K562 (cell line): ENCODE results near the gene MT1E. TPM values are rescaled to one million over a fixed set of nuclear protein-coding genes. Genes with fewer than 3 reads are reported as not detected.

Source experiments
- ATAC-seq: fragments of 200-7000 bp; cut with Tn5 transposase; 3 replicates; pipeline ENCODE4 v1.9.1; 2020; ENCODE audit warnings: moderate library complexity
- BruUV-seq: library from RNA; stranded (reverse); fragments of 400-500 nt; replicated peaks from 2 replicates; lab custom pipeline; 2021; lab: Mats Ljungman, UMichigan
- CTCF ChIA-PET: fragments of 300-600 bp; formaldehyde crosslinking; extraction: SDS; loops from one replicate; lab custom pipeline; 2021; ENCODE audit warnings: low intra/inter-chr PET ratio; lab: Yijun Ruan, JAX
- POLR2A ChIA-PET: fragments of 300-600, 350-650 bp; sonication (Branson Sonifier 250); formaldehyde crosslinking; extraction: SDS; loops from one replicate; lab custom pipeline; 2021; ENCODE audit warnings: antibody characterized with exemption, inconsistent platforms; lab: Yijun Ruan, JAX
- DNase-seq, 4 experiments: peaks; one replicate each; pipeline versions ENCODE4 v3.0.0 to v3.0.0-alpha.2; 2011 to 2018; ENCODE audit warnings: low spot score in 3 of 4, mixed read lengths in 3 of 4; ENCODE audit errors: extremely low read depth in 1 of 4
- FAIRE-seq: peaks from 2 replicates; lab custom pipeline; 2011; peaks lifted over from hg19 to GRCh38; lab: Jason Lieb, UNC
- H2AFZ ChIP-seq: 2 replicates; pipeline ENCODE4 v1.6.0; 2011; ENCODE audit warnings: low read depth, low read length, control low read depth, inconsistent platforms
- H3K27ac ChIP-seq: fragments of 200-600 bp; 3 replicates; pipeline ENCODE4 v1.8.0; 2011; ENCODE audit warnings: low read depth, mild to moderate bottlenecking, control low read depth, inconsistent platforms, low read length, moderate library complexity, mixed read lengths; ENCODE audit errors: extremely low read depth
- H3K27me3 ChIP-seq, 2 experiments: fragments of 300-600 bp in 1 of 2; 2 replicates in 1 of 2; 3 replicates in 1 of 2; pipeline versions ENCODE4 v1.6.0 to v1.8.0; 2011; ENCODE audit warnings: inconsistent platforms in 2 of 2, low read length in 2 of 2, mild to moderate bottlenecking in 1 of 2, mixed read lengths in 1 of 2, moderate library complexity in 1 of 2; ENCODE audit not compliant: control insufficient read depth in 2 of 2, insufficient read depth in 2 of 2
- H3K36me3 ChIP-seq: fragments of 300-600 bp; 3 replicates; pipeline ENCODE4 v1.8.0; 2011; ENCODE audit warnings: mild to moderate bottlenecking, low read length, inconsistent platforms; ENCODE audit not compliant: control insufficient read depth, insufficient read depth
- H3K4me1 ChIP-seq, 2 experiments: fragments of 200-600 bp in 1 of 2; replicated peaks in 1 of 2; 2 replicates in 1 of 2; 3 replicates in 1 of 2; pipeline versions ENCODE4 v1.5.1 to v1.8.0; 2011; ENCODE audit warnings: inconsistent platforms in 2 of 2, low read length in 2 of 2, mild to moderate bottlenecking in 1 of 2, mixed read lengths in 1 of 2, moderate library complexity in 1 of 2; ENCODE audit not compliant: control insufficient read depth in 2 of 2, insufficient read depth in 2 of 2
- H3K4me2 ChIP-seq: 2 replicates; pipeline ENCODE4 v1.6.1; 2011; ENCODE audit warnings: low read length, control low read depth, inconsistent platforms, mixed read lengths; ENCODE audit not compliant: insufficient read depth
- H3K4me3 ChIP-seq: fragments of 200-600 bp; sonication (generic), shearing (Covaris generic); 2 replicates; pipeline ENCODE4 v1.5.1; 2016; ENCODE audit warnings: control low read depth, inconsistent platforms
- H3K79me2 ChIP-seq: fragments of 200-600 bp; 3 replicates; pipeline ENCODE4 v1.8.0; 2011; ENCODE audit warnings: low read length, inconsistent platforms; ENCODE audit not compliant: control insufficient read depth, insufficient read depth
- H3K9ac ChIP-seq, 2 experiments: 2 replicates each; pipeline versions ENCODE4 v1.6.0 to v1.6.1; 2011; ENCODE audit warnings: low read depth in 2 of 2, low read length in 2 of 2, control low read depth in 1 of 2, inconsistent platforms in 1 of 2, mild to moderate bottlenecking in 1 of 2, mixed read lengths in 1 of 2; ENCODE audit not compliant: insufficient read depth in 1 of 2
- H3K9me1 ChIP-seq: one replicate; pipeline ENCODE4 v1.6.0; 2011; ENCODE audit warnings: inconsistent platforms, mild to moderate bottlenecking, low read length, moderate library complexity; ENCODE audit not compliant: control insufficient read depth, insufficient read depth
- H3K9me3 ChIP-seq: replicated peaks from 2 replicates; pipeline ENCODE4 v1.5.1; 2011; ENCODE audit warnings: low read depth, low read length, inconsistent platforms; ENCODE audit not compliant: control insufficient read depth, insufficient read depth
- H4K20me1 ChIP-seq: replicated peaks from 2 replicates; pipeline ENCODE4 v1.6.1; 2011; ENCODE audit warnings: low read length, inconsistent platforms, mixed read lengths; ENCODE audit not compliant: control insufficient read depth, insufficient read depth
- ATF1 ChIP-seq, 2 experiments: fragments of 450-650 bp in 1 of 2; IDR thresholded peaks; 2 replicates each; pipeline ENCODE4 v1.6.1; 2016; ENCODE audit warnings: missing compliant biosample characterization in 1 of 2, missing genetic modification characterization in 1 of 2
- DACH1 ChIP-seq: fragments of 450-650 bp; IDR thresholded peaks from 2 replicates; pipeline ENCODE4 v1.6.1; 2018; ENCODE audit not compliant: partially characterized antibody
- KAT8 ChIP-seq: fragments of 450-650 bp; IDR thresholded peaks from 2 replicates; pipeline ENCODE4 v1.6.1; 2016; ENCODE audit warnings: low read depth, mild to moderate bottlenecking
- KDM5B ChIP-seq: fragments of 200-600 bp; sonication (generic); IDR thresholded peaks from 2 replicates; pipeline ENCODE4 v1.6.1; 2012; ENCODE audit warnings: low read depth, mild to moderate bottlenecking, moderate library complexity, low read length, control low read depth, inconsistent platforms; ENCODE audit not compliant: insufficient replicate concordance
- KLF13 ChIP-seq: fragments of 450-650 bp; IDR thresholded peaks from 2 replicates; pipeline ENCODE4 v1.6.1; 2016; ENCODE audit warnings: missing genetic modification characterization, low read depth, mild to moderate bottlenecking, missing compliant biosample characterization, moderate library complexity, borderline replicate concordance
- MXD1 ChIP-seq: fragments of 250-450 bp; sonication (Bioruptor Pico); IDR thresholded peaks from 2 replicates; pipeline ENCODE4 v1.8.0; 2021; ENCODE audit warnings: borderline replicate concordance, mild to moderate bottlenecking, moderate library complexity; ENCODE audit not compliant: poor library complexity, severe bottlenecking
- MYBL2 ChIP-seq, 2 experiments: fragments of 450-650 bp in 1 of 2; sonication (generic) in 1 of 2; formaldehyde crosslinking in 1 of 2; IDR thresholded peaks; 2 replicates each; pipeline versions ENCODE4 v1.6.1 to v1.8.1; 2017 to 2022; ENCODE audit warnings: borderline replicate concordance in 1 of 2, inconsistent platforms in 1 of 2, low read depth in 1 of 2, mild to moderate bottlenecking in 1 of 2, missing genetic modification reagents in 1 of 2, moderate library complexity in 1 of 2
- NKRF ChIP-seq: fragments of 450-650 bp; IDR thresholded peaks from 2 replicates; pipeline ENCODE4 v1.6.1; 2016; ENCODE audit warnings: borderline replicate concordance
- PHF21A ChIP-seq: fragments of 450-650 bp; IDR thresholded peaks from 2 replicates; pipeline ENCODE4 v1.6.1; 2017; ENCODE audit warnings: low read depth, borderline replicate concordance
- TAF7 ChIP-seq: fragments of 450-650 bp; IDR thresholded peaks from 2 replicates; pipeline ENCODE4 v1.6.1; 2016; ENCODE audit warnings: missing genetic modification characterization, missing compliant biosample characterization
- TEAD1 ChIP-seq, 2 experiments: fragments of 450-650 bp in 1 of 2; sonication (generic) in 1 of 2; formaldehyde crosslinking; IDR thresholded peaks; 2 replicates each; pipeline versions ENCODE4 v1.4.0 to v1.8.0; 2020 to 2022; ENCODE audit warnings: mild to moderate bottlenecking in 2 of 2, missing genetic modification reagents in 1 of 2
- ZBTB34 ChIP-seq: fragments of 250-450 bp; sonication (Bioruptor Pico); IDR thresholded peaks from 2 replicates; pipeline ENCODE4 v1.8.0; 2021; ENCODE audit warnings: mild to moderate bottlenecking, moderate library complexity
- ZFPM2 ChIP-seq: fragments of 250-450 bp; sonication (Bioruptor Pico); IDR thresholded peaks from 2 replicates; pipeline ENCODE4 v1.5.1; 2022; ENCODE audit warnings: mild to moderate bottlenecking
- ZNF232 ChIP-seq: sonication (generic); formaldehyde crosslinking; IDR thresholded peaks from 2 replicates; pipeline ENCODE4 v1.8.0; 2022; ENCODE audit warnings: mild to moderate bottlenecking, missing genetic modification reagents
- ZNF668 ChIP-seq: fragments of 250-450 bp; sonication (Bioruptor Pico); IDR thresholded peaks from 2 replicates; pipeline ENCODE4 v1.8.0; 2022; ENCODE audit warnings: mild to moderate bottlenecking, inconsistent platforms
- WGBS: fragments of 100-300 bp; shearing (Covaris generic); methylation state at CpG from one replicate; pipeline ENCODE4 v1.1.6; 2016; ENCODE audit warnings: low coverage, mixed read lengths; ENCODE audit not compliant: insufficient coverage; ENCODE audit errors: missing lambda C conversion rate; 5-methylcytosine and 5-hydroxymethylcytosine counted together
- in situ Hi-C: fragments of 300-500 bp; cut with MboI; formaldehyde crosslinking; loops from 4 replicates; pipeline ENCODE4 v1.15.0; 2018; ENCODE audit warnings: inconsistent platforms, mixed read lengths
- intact Hi-C: fragments of 100-400 bp; cut with micrococcal nuclease; formaldehyde crosslinking; loops from 2 replicates; pipeline ENCODE4 v1.14.2; 2022
- polyA plus RNA-seq, 8 experiments: library from polyadenylated mRNA; depleted of rRNA in 4 of 8; stranded (reverse) in 5 of 8; unstranded in 3 of 8; fragments of >200 nt; fragmentation: Nextera tagmentation in 2 of 8; fragmentation: Illumina TruSeq in 1 of 8; extraction: Ambion mirVana in 2 of 8; extraction: Trizol in 1 of 8; gene quantifications; 2 replicates each; pipeline versions ENCODE4 v1.2.1 to v1.2.3, GENCODE V29; 2011 to 2014; ENCODE audit warnings: inconsistent platforms in 1 of 8, missing spikeins in 1 of 8
- total RNA-seq, 7 experiments: library from RNA; depleted of rRNA in 6 of 7; stranded (reverse); fragments of >200 nt in 6 of 7; fragmentation: Illumina TruSeq in 2 of 7; extraction: Trizol in 2 of 7; gene quantifications; 2 replicates each; pipeline versions ENCODE4 v1.2.1 to v1.2.3, GENCODE V29; 2011 to 2021; ENCODE audit warnings: low replicate concordance in 1 of 7

The MT1E gene
- total and polyA plus RNA-seq, 9 of the 15 experiments (the other 6 are each of a cell fraction or from before 2014, with no cell fraction given): 0.29 to 0.81 (median 0.46) TPM; not detected in 3

- in situ Hi-C loops (no loop called here), intact Hi-C loops (no loop called here)
- no peaks in the 10 kb centered on the region for H3K36me3 ChIP-seq
- H3K9me3 ChIP-seq: no peaks in the 10 kb centered on the region
- ChIA-PET POLR2A (interaction anchor here (0.6 to 1.1 kb wide), 2 partner anchors 10 to 1423 kb away, joined by 3 to 4 read pairs; no protein-coding TSS in a partner anchor), CTCF (no interaction called here)
- H3K4me2 ChIP-seq: no peak overlapping the region
- TF ChIP-seq PHF21A (no peak), ZNF668 (no peak), MXD1 (CRISPR knock-in tag) (no peak), ATF1 (CRISPR knock-in tag; IDR thresholded peaks at IDR 0.05) (no peak), ATF1 (tag; IDR thresholded peaks at IDR 0.05) (no peak), KLF13 (tag) (no peak), MYBL2 (IDR thresholded peaks at IDR 0.05; ENCODE audit: low read depth) (no peak), MYBL2 (CRISPR knock-in tag; IDR thresholded peaks at IDR 0.05; ENCODE audit: borderline replicate concordance) (no peak), KAT8 (no peak), KDM5B (no peak), TEAD1 (CRISPR knock-in tag; IDR thresholded peaks at IDR 0.05) (no peak), ZFPM2 (CRISPR knock-in tag) (no peak), TAF7 (tag) (no peak), ZNF232 (no peak), NKRF (no peak), ZBTB34 (no peak), DACH1 (no peak)
- no TSS peak for BruUV-seq
- H3K9ac ChIP-seq: no peak overlapping the region
- H4K20me1 ChIP-seq: 0 out of 2 replicates have a peak, but pooled peaks cover 4% of the 10 kb centered on the region
- H3K4me1 ChIP-seq: peaks cover 3 to 22% of the 10 kb centered on the region in 2 experiments; a peak in 3 of 5 replicates
- H3K27ac ChIP-seq: no peak overlapping the region
- 0% methylated on average over 1 of the region's 1 CpG for WGBS
- no peak for ATAC-seq
- DNase-seq: no peak
- no peaks in the 10 kb centered on the region for H3K9me1 ChIP-seq
- FAIRE-seq: no peak
- no peak overlapping the region for H2AFZ ChIP-seq
- H3K27me3 ChIP-seq: peaks cover 28 to 70% of the 10 kb centered on the region in 2 experiments
- H3K4me3 ChIP-seq: no peak overlapping the region
- no peaks in the 10 kb centered on the region for H3K79me2 ChIP-seq
Observed at GRCh38 chr16:56640076-56640475, 14.5 kb downstream of the MT1E start.
